ENCODE measurements around the gene ALG13.

ALG13 gene

GRCh38 chrX:111646515-111646914, 34.5 kb upstream of the ALG13 start:
- TF ChIP-seq CEBPB (IDR thresholded peaks at IDR 0.05) (no peak), REST (IDR thresholded peaks at IDR 0.05; ENCODE audit: low read depth) (no peak), TCF12 (IDR thresholded peaks at IDR 0.05; ENCODE audit: low read depth) (no peak), FOXM1 (IDR thresholded peaks at IDR 0.05; ENCODE audit: borderline replicate concordance, low read depth) (no peak), USF1 (IDR thresholded peaks at IDR 0.05) (no peak), YY1 (IDR thresholded peaks at IDR 0.05; ENCODE audit: low read depth) (no peak)

DNA sequence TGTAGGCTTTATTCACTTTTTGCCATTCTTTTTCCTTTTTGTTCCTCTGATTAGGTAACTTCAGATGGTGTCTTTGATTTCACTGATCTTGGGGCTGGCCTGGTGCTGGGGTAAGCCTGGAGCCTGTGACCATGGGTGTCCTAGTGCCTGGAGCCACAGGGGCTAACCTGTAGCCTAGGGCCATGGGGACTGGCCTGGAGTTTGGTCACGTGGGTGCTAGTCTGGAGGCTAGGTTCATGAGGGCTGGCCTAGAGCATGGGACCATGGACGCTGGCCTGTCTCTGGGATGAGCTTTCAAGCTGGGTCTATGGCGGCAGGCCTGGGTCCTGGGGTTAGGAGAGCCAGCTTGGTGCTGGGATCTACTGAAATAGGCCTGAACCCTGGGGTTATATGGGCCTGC, 32.2 kb upstream of the ALG13 start:
- TF ChIP-seq REST (IDR thresholded peaks at IDR 0.05; ENCODE audit: low read depth): no peak
- TF ChIP-seq EGR1 (IDR thresholded peaks at IDR 0.05): no peak
- TF ChIP-seq YY1 (IDR thresholded peaks at IDR 0.05; ENCODE audit: low read depth): no peak
- no peak for TF ChIP-seq ZBTB7A (IDR thresholded peaks at IDR 0.05; ENCODE audit: low read depth)
- TF ChIP-seq, protein P1, sequence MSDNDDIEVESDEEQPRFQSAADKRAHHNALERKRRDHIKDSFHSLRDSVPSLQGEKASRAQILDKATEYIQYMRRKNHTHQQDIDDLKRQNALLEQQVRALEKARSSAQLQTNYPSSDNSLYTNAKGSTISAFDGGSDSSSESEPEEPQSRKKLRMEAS (IDR thresholded peaks at IDR 0.05): no peak
- no peak for TF ChIP-seq TEAD4 (IDR thresholded peaks at IDR 0.05)
- TF ChIP-seq EP300 (IDR thresholded peaks at IDR 0.05; ENCODE audit: borderline replicate concordance): no peak

GRCh38 chrX:111649638-111650037, 31.3 kb upstream of the ALG13 start:
- TF ChIP-seq ZBTB7A (IDR thresholded peaks at IDR 0.05; ENCODE audit: low read depth): no peak
- TF ChIP-seq FOXM1 (IDR thresholded peaks at IDR 0.05; ENCODE audit: borderline replicate concordance, low read depth): no peak
- TF ChIP-seq REST (IDR thresholded peaks at IDR 0.05; ENCODE audit: low read depth): no peak
- no peak for TF ChIP-seq TEAD4 (IDR thresholded peaks at IDR 0.05)
- TF ChIP-seq NFIC (IDR thresholded peaks at IDR 0.05): no peak
- TF ChIP-seq RAD21 (IDR thresholded peaks at IDR 0.05; ENCODE audit: low read depth): no peak
- TF ChIP-seq YY1 (IDR thresholded peaks at IDR 0.05; ENCODE audit: low read depth): no peak
- no peak for TF ChIP-seq EGR1 (IDR thresholded peaks at IDR 0.05)
- no peak for TF ChIP-seq TAF1 (IDR thresholded peaks at IDR 0.05; ENCODE audit: low read depth)

DNA sequence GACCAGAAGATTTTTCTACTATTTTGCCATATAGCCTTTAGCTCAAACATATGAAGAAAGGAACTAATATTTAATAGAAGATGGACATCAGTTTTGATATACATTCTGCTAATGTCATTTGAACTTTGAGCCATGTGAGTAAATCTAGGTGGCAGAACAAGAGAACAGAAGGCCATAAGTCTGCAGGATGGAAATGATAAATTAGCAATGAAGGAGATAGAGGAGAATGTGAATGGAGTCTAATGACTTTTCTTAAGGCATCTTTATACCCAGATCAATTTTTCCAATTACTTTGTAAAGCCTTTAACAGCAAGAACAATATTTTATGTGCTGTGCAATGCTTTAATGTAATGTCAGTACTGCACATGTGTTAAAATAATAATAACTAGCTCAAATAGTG, 30.1 kb upstream of the ALG13 start:
- TF ChIP-seq, protein P1 (IDR thresholded peaks at IDR 0.05): no peak
- TF ChIP-seq TCF12 (IDR thresholded peaks at IDR 0.05; ENCODE audit: low read depth) (no peak), REST (IDR thresholded peaks at IDR 0.05; ENCODE audit: low read depth) (no peak), YY1 (IDR thresholded peaks at IDR 0.05; ENCODE audit: low read depth) (no peak), FOXM1 (IDR thresholded peaks at IDR 0.05; ENCODE audit: borderline replicate concordance, low read depth) (no peak), ZBTB7A (IDR thresholded peaks at IDR 0.05; ENCODE audit: low read depth) (no peak), EGR1 (IDR thresholded peaks at IDR 0.05) (no peak), USF1 (IDR thresholded peaks at IDR 0.05) (no peak), EP300 (IDR thresholded peaks at IDR 0.05; ENCODE audit: borderline replicate concordance) (no peak), TEAD4 (IDR thresholded peaks at IDR 0.05) (no peak), NFIC (IDR thresholded peaks at IDR 0.05) (no peak), RAD21 (IDR thresholded peaks at IDR 0.05; ENCODE audit: low read depth) (no peak), CEBPB (IDR thresholded peaks at IDR 0.05) (no peak), CREB1 (IDR thresholded peaks at IDR 0.05; ENCODE audit: low read depth) (no peak), TAF1 (IDR thresholded peaks at IDR 0.05; ENCODE audit: low read depth) (no peak)

All from Ishikawa (cell line).